Activated naive CD8-positive, alpha-beta T cell treated with anti-CD3 and anti-CD28 coated beads for 36 hours (primary cell): ENCODE data around the gene NOP14. TPM values are rescaled to one million over a fixed set of nuclear protein-coding genes. Genes with fewer than 3 reads are reported as not detected.

Experiments
- DNase-seq: peaks from one replicate; pipeline ENCODE4 v3.0.0; 2021
- H3K27ac Mint-ChIP-seq: one replicate; pipeline ENCODE4 v1.8.0; 2022; ENCODE audit warnings: mild to moderate bottlenecking, moderate library complexity, mixed read lengths
- H3K27me3 Mint-ChIP-seq: one replicate; pipeline ENCODE4 v1.8.0; 2022; ENCODE audit warnings: mild to moderate bottlenecking, mixed read lengths
- H3K36me3 Mint-ChIP-seq: one replicate; pipeline ENCODE4 v1.8.0; 2021; ENCODE audit warnings: mild to moderate bottlenecking, mixed read lengths
- H3K4me1 Mint-ChIP-seq: one replicate; pipeline ENCODE4 v1.8.0; 2021; ENCODE audit warnings: mixed read lengths
- H3K4me3 Mint-ChIP-seq: one replicate; pipeline ENCODE4 v1.8.0; 2022; ENCODE audit warnings: mild to moderate bottlenecking, moderate library complexity, mixed read lengths
- H3K9me3 Mint-ChIP-seq: one replicate; pipeline ENCODE4 v1.8.0; 2022; ENCODE audit warnings: mixed read lengths
- total RNA-seq, 2 experiments: library from RNA; stranded (reverse); gene quantifications; one replicate each; pipeline ENCODE4 v1.2.3, GENCODE V29; 2021

The NOP14 gene
- total RNA-seq, 2 experiments from 2014 or later, result 99.1 to 102 TPM

DNA sequence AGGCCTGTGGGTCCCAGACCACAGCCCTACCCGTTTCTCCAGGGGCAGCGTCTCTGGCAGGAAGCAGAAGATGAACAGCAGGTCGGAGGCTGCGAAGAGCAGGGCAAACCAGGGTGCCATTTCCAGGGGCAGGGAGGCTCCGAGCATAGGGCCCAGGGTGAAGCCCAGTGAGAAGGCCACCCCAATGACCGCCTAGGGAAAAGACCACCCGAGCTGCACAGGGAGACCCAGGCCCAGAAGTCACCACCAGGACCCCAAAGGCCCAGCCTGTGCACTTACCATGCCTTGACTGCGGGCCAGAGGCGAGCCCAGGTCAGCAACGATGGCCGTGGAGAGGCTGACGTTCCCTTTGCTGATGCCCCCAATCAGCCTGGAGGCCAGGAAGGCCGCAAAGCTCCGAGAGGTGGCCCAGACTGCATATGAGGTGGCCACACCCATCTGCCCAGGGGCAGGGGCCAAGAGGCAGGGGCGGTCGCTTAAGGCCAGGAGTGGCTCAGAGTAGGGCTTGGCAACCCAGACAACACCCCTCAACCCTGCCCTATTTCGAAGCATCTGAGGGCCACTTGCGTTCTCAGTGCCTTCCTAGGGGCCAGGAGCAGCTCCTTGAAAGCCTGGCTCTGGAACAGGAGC is 30.8 kb downstream of the NOP14 start:
- Mint-ChIP-seq H3K4me1 (peaks cover 30% of the 10 kb centered on the region), H3K9me3 (peaks cover 2% of the 10 kb centered on the region), H3K36me3 (peaks cover 45% of the 10 kb centered on the region), H3K4me3 (peak overlapping the region; percentile 92), H3K27ac (peak overlapping the region; percentile 97), H3K27me3 (no peaks in the 10 kb centered on the region)
- DNase-seq, result no peak

DNA sequence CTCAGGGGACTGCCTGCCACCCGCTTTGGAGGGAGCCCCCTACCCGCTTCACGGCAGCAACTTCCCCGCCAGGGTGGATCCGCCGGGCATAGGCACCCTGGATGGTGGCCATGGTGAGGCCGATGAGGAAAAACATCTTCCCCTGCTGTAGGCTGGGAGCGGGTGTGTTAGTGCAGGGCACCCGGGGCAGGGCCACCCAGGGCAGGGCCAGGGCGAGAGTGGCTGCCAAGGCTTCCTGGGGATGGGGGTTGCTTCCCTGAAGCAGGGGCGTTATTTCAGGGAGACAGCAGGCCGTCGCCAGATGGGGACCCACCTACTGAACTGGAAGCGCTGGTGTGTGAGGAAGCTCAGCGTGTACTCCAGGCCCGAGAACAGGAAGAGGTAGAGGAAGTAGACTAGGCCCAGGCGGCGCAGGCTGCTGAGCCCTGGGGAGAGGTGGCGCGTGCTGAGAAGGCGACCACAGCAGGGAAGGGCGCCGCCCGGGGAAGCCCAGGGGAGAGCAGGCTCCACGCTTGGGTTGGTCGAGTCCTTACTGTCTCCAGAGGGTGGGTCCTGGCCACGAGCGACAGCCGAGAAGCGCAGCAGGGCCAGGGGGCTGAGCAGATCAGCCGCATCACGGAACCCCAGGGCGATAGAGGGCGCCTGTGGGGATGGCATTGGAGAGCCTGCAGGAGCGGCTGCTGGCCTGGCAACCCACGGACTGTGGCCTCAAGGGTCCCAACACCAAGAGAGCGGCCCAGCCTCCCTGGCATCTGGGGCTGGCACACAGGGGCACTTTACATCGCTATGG is 31.5 kb downstream of the NOP14 start:
- H3K9me3 Mint-ChIP-seq, result no peaks in the 10 kb centered on the region
- peak overlapping the region; percentile 97 for H3K27ac Mint-ChIP-seq
- DNase-seq, result peak; percentile 68
- H3K27me3 Mint-ChIP-seq, result no peaks in the 10 kb centered on the region
- peak overlapping the region; percentile 92 for H3K4me3 Mint-ChIP-seq
- H3K36me3 Mint-ChIP-seq, result peaks cover 38% of the 10 kb centered on the region
- H3K4me1 Mint-ChIP-seq, result peaks cover 22% of the 10 kb centered on the region

DNA sequence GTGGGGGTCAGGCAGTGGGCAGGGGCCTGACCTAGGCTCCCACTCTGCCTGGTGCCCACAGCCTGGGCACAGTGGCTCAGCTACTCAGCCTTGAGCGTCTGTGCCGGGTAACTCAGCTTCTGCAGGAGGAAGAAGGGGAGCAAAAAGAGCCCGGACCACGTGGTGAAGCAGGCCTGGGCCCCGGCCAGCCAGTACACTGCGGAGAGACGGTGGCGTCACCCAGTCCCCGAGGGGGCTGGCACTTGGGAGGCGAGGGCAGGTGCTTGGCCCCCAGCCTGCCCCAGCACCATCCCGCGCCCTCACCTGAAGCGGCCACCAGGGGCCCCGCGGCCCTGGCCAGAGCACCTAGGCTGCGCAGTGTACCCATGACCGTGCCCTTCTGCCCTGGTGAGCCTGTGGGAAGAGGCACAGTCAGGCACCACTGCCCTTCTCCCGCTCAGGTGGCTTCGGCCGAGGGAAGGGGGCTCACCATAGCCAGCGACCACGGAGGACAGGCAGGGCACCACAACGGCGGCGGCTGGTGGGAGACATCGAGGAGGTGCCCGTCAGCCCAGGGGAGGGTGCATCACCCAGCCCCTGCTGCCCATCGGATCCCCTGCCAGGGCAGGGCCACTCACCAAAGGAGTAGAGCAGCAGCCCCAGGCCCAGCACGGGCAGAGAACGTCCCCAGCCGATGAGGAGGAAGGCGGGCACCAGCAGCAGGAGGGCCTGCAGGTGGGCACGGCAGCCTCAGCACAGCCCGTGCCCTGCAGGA is 32.3 kb downstream of the NOP14 start:
- Mint-ChIP-seq H3K36me3 (peaks cover 30% of the 10 kb centered on the region), H3K27me3 (no peaks in the 10 kb centered on the region), H3K27ac (peak overlapping the region; percentile 70), H3K9me3 (no peaks in the 10 kb centered on the region), H3K4me3 (peak overlapping the region; percentile 92), H3K4me1 (peaks cover 15% of the 10 kb centered on the region)
- DNase-seq, result no peak

DNA sequence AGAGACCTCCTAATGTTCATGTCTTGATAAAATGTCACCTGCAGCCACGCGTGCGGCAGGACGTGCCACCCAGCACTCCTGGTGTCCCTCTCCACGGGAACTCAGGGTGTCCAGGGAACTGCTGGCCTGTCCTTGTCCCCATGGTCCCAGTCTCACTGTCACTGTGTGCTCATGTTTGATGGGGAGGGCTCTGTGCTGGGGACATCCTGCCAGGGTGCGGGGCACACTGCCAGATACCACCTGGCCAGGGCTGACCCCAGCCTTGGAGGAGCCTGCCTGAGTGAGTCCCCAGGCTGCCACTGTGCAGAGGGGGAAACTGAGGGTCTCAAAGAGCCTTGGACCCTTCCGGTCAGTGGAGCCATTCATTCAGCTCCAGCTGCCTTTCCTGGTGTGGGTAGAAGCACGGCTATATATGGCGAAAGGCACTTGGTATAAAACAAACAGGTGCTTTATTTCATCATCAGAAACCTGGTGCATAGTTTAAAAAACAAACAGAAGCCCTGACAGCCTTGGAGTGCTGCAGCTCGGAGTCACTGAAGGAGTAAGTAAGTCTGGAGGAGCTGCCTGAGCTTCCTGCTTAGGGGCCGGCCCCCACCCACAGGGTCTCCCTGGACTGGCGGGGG is 33.0 kb downstream of the NOP14 start:
- Mint-ChIP-seq H3K4me1 (peaks cover 10% of the 10 kb centered on the region), H3K4me3 (no peak overlapping the region), H3K9me3 (no peaks in the 10 kb centered on the region), H3K27ac (peak overlapping the region; percentile 51), H3K36me3 (peaks cover 23% of the 10 kb centered on the region), H3K27me3 (no peaks in the 10 kb centered on the region)
- DNase-seq, result no peak

DNA sequence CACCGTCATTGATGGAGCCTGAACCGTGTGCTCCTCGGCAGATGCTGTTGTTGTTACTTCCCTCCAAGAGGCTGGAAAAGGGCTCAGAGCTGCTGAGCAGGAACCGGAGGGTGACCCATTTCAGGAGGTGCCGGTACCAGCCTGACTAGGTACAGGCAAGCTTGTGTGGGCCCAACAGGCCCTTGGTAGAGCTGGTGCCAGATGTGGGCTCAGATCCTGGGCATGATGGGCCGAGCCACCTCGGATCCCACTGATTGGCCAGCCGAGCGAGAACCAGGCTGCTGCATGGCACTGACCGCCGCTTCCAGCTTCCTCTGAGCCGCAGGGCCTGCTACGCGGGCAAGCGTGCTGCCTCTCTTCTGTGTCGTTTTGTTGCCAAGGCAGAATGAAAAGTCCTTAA is 33.7 kb downstream of the NOP14 start:
- no peak for DNase-seq
- peaks cover 23% of the 10 kb centered on the region for H3K36me3 Mint-ChIP-seq
- no peak overlapping the region for H3K4me3 Mint-ChIP-seq
- peak overlapping the region; percentile 76 for H3K27ac Mint-ChIP-seq
- H3K4me1 Mint-ChIP-seq, result peaks cover 10% of the 10 kb centered on the region
- no peaks in the 10 kb centered on the region for H3K27me3 Mint-ChIP-seq
- no peaks in the 10 kb centered on the region for H3K9me3 Mint-ChIP-seq

DNA sequence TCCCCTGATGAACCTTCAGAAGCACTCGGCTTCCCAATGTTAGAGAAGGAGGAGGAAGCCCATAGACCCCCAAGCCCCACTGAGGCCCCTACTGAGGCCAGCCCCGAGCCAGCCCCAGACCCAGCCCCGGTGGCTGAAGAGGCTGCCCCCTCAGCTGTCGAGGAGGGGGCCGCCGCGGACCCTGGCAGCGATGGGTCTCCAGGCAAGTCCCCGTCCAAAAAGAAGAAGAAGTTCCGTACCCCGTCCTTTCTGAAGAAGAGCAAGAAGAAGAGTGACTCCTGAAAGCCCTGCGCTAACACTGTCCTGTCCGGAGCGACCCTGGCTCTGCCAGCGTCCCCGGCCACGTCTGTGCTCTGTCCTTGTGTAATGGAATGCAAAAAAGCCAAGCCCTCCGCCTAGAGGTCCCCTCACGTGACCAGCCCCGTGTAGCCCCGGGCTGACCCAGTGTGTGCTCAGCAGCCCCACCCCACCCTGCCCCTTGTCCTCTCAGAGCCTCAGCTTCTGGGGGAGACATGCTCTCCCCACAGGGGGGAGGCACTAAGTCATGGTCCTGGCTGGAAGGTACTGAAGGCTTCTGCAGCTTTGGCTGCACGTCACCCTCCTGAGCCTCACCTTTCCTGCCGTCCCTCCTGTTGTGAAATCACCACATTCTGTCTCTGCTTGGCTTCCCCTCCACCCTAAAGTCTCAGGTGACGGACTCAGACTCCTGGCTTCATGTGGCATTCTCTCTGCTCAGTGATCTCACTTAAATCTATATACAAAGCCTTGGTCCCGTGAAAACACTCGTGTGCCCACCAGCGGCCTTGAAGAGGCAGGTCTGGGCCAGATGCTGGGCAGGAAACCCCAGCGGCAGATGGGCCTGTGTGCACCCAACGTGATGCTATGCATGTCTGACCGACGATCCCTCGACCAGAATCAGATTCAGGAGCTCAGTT is 34.7 kb downstream of the NOP14 start:
- Mint-ChIP-seq H3K4me3 (no peak overlapping the region), H3K4me1 (peaks cover 13% of the 10 kb centered on the region), H3K9me3 (no peaks in the 10 kb centered on the region), H3K27me3 (no peaks in the 10 kb centered on the region), H3K36me3 (peaks cover 26% of the 10 kb centered on the region), H3K27ac (peak overlapping the region; percentile 76)
- no peak for DNase-seq

DNA sequence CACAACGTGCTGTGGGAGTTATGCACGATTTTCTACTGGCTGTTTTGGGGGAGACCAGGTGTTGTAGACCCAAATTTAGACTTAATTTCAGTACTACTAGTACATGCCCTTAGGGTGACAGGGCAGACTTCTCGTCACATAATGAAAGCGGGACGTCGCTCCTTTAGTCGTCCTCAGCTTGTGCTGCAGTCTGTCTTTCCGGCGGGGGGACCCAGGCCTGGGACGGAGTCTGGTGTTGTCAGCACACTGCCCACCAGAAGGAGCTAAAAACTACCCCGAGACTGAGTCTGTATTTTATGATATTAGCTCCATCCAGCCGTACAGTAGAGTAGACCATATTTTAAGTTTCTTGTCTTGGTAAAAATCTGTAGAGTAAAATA is 35.5 kb downstream of the NOP14 start:
- no peak for DNase-seq
- peak overlapping the region; percentile 58 for H3K27ac Mint-ChIP-seq
- no peaks in the 10 kb centered on the region for H3K27me3 Mint-ChIP-seq
- no peaks in the 10 kb centered on the region for H3K9me3 Mint-ChIP-seq
- H3K4me1 Mint-ChIP-seq, result peaks cover 13% of the 10 kb centered on the region
- H3K4me3 Mint-ChIP-seq, result no peak overlapping the region
- H3K36me3 Mint-ChIP-seq, result peaks cover 26% of the 10 kb centered on the region

DNA sequence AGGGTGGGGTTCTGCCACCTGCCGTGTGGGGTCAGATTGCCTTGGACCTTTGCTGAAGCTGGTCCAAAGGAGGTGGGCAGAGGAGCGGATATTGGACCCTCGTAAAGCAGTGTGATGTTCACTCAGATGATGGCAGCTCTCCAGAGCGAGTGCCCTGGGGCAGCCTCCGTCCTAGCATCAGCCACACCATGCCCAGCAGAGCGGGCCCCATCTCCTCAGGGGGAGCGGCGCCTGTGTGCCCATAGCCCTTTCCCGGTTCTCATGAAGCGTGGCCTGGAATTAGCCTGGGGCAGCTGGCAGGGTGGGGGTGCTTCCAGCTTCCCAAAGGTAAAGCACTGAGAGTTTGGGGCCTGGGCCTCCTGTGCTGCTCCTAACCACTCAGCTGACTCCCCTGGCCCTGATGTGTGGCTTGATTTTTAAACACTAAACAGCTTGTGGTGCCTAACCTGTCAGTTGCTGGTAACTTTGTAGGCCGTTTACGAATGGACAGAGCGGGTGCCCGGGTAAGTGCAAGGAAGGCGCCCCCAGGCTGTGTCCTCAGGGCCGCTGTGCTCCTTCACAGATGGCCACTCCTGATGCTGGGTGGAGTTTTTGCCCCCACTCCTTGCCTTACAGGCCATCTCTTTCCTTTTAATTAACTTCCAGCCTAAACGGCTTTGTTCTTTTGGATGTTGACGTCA is 36.0 kb downstream of the NOP14 start:
- Mint-ChIP-seq H3K36me3 (peaks cover 29% of the 10 kb centered on the region), H3K27ac (no peak overlapping the region), H3K27me3 (no peaks in the 10 kb centered on the region), H3K4me1 (peaks cover 17% of the 10 kb centered on the region), H3K9me3 (no peaks in the 10 kb centered on the region), H3K4me3 (no peak overlapping the region)
- no peak for DNase-seq

DNA sequence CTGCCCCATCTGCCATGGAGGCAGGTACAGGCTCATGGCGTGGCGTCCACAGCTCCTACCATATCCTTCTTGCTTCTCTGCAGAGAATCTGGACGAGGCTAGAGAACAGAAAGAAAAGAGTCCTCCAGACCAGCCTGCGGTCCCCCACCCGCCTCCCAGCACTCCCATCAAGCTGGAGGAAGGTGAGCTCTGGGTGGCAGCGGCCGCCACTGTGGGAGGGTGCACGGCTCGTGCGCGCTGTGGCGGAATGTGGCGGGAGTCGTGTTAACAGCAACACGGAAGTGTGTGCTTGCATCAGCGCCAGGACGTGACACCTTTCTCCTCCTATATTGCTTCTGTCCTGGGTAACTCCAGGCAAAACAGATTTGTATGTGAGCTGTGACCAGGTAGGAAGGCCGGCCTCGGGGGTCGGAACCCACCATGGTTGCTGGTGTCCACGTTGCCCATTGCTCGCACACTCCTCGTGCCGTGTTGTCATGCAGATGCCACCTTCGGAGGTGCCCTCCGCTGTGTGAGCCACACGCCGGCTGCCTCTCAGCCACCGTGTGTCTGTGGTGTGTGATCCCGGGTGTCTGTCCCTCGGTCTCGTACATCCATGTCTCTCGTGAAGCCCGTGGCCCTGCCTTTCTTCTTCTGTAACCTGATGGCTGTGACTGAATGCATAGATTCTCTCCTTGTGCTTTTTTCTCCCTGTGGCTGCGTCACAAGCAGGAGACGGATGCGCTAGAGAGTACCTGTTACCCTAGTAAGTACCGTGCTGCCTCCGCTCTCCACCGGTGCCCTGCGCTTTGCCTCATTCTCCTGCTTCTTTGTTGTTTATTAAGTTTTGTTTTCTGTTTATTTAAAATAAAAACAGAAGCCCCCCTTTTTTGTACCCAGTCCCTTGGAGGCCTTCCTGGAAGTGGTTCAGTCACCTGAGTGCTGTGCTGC is 37.0 kb downstream of the NOP14 start:
- Mint-ChIP-seq H3K27ac (no peak overlapping the region), H3K9me3 (no peaks in the 10 kb centered on the region), H3K27me3 (no peaks in the 10 kb centered on the region), H3K4me1 (peaks cover 27% of the 10 kb centered on the region), H3K36me3 (peaks cover 33% of the 10 kb centered on the region), H3K4me3 (no peak overlapping the region)
- DNase-seq, result no peak

DNA sequence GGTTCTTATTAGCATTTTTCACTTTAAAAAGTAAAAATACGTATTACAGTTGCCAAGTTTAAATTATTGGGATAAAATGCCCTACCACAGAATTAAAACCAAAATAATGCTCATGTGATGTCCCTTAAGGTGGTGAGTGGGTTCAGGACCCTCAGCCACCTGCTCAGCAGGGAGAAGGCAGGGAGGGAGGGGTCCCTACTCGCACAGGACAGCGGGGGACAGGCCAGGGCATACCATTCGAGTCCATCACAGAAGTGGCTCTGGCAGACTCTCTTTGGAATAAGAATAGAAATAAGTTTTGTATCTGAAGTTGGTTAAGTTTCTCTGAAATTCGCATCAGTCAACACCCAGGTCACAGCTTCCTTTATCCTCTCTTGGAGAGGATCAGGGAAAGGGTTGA is 37.7 kb downstream of the NOP14 start:
- H3K9me3 Mint-ChIP-seq, result no peaks in the 10 kb centered on the region
- H3K27ac Mint-ChIP-seq, result no peak overlapping the region
- H3K4me1 Mint-ChIP-seq, result peaks cover 31% of the 10 kb centered on the region
- peaks cover 38% of the 10 kb centered on the region for H3K36me3 Mint-ChIP-seq
- no peak overlapping the region for H3K4me3 Mint-ChIP-seq
- no peak for DNase-seq
- H3K27me3 Mint-ChIP-seq, result no peaks in the 10 kb centered on the region

DNA sequence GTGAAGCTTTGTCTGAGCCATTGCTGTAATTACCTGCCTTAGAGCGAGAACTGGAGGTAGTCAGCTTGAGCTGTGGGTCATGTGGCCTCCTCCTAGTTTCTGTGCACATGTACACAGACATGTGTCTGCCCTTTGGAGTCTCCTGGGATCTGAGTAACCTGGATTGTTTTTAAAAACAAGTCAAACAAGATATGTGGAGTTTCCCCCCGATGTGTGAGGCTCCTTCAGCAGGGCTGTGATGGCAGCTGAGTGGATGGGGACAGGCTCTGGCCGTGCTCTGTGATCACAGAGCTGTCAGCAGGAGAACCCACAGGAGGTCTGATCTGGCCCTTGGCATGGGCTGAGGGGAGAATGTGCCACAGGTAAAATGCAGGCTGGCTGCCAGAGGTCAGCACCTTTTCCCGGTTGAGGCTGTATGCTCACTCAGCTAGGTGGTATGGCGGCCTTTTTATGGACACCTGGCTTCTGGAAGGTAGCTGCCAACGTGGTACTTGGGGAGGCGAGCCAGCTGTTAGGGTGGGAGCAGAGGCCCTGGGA is 38.4 kb downstream of the NOP14 start:
- Mint-ChIP-seq H3K36me3 (peaks cover 44% of the 10 kb centered on the region), H3K9me3 (peaks cover under 1% of the 10 kb centered on the region), H3K4me1 (peaks cover 37% of the 10 kb centered on the region), H3K27ac (peak overlapping the region; percentile 31), H3K4me3 (no peak overlapping the region), H3K27me3 (no peaks in the 10 kb centered on the region)
- DNase-seq, result no peak

DNA sequence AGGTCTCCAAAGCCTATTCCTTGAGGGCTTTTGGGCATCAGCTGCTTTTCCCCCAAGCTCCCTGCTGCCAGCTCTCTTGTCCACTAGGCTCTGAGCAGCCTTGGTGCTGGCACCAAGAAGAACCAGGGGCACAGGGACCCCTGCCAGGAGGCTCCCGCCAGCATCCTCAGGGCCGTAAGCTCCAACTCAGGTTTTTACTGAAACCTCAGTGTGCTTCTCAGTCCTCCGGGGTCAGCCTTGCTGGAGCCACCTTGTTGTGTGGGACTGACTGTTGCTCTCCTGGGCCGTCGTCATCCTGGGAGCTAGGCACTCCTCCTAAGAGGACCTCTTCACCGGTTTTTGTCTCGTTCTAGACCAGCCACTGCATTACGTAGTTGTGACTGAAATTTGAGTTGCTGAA is 38.9 kb downstream of the NOP14 start:
- Mint-ChIP-seq H3K9me3 (peaks cover 3% of the 10 kb centered on the region), H3K4me1 (peaks cover 37% of the 10 kb centered on the region), H3K36me3 (peaks cover 50% of the 10 kb centered on the region), H3K4me3 (no peak overlapping the region), H3K27me3 (no peaks in the 10 kb centered on the region), H3K27ac (peak overlapping the region; percentile 31)
- DNase-seq, result no peak
